ENCODE data around the gene CFL1. TPM values are rescaled to one million over a fixed set of nuclear protein-coding genes. Genes with fewer than 3 reads are reported as not detected.

CFL1 gene
- total RNA-seq (1,000 to 10,000 TPM in 1 of 5 donors, 100 to 1,000 TPM in 4; 389 to 1,430 (median 677) TPM), polyA plus RNA-seq (100 to 1,000 TPM; 534 to 874 (median 658) TPM)
- long read RNA-seq, donor 1, transcript CFL1-209 (3 exons, 647 nt), result minor isoform, 31 of 198 reads
- long read RNA-seq, donor 1, transcript CFL1-210 (2 exons, 1,509 nt), result minor isoform, 6 of 198 reads
- long read RNA-seq, donor 1, transcript CFL1-201 (4 exons, 1,234 nt), result major isoform, 160 of 198 reads
- long read RNA-seq, donor 1, partial matches to known transcripts, result 0 of 198 reads
- long read RNA-seq, donor 1, other reads (novel, unspliced or antisense), result 0 of 198 reads
- long read RNA-seq, donor 2, transcript CFL1-209 (3 exons, 647 nt), result minor isoform, 14 of 335 reads
- long read RNA-seq, donor 2, transcript CFL1-201 (4 exons, 1,234 nt), result major isoform, 290 of 335 reads
- long read RNA-seq, donor 2, transcript CFL1-210 (2 exons, 1,509 nt), result minor isoform, 10 of 335 reads
- long read RNA-seq, donor 2, partial matches to known transcripts, result 12 of 335 reads
- long read RNA-seq, donor 2, other reads (novel, unspliced or antisense), result 6 of 335 reads
- long read RNA-seq, donor 3, transcript CFL1-201 (4 exons, 1,234 nt), result major isoform, 188 of 224 reads
- long read RNA-seq, donor 3, transcript CFL1-209 (3 exons, 647 nt), result minor isoform, 11 of 224 reads
- long read RNA-seq, donor 3, partial matches to known transcripts, result 15 of 224 reads
- long read RNA-seq, donor 3, other reads (novel, unspliced or antisense), result 0 of 224 reads
- long read RNA-seq, donor 4, transcript CFL1-201 (4 exons, 1,234 nt), result major isoform, 45 of 47 reads
- long read RNA-seq, donor 4, partial matches to known transcripts, result 0 of 47 reads
- long read RNA-seq, donor 4, other reads (novel, unspliced or antisense), result 0 of 47 reads
- long read RNA-seq, donor 5, transcript CFL1-209 (3 exons, 647 nt), result minor isoform, 20 of 555 reads
- long read RNA-seq, donor 5, transcript CFL1-210 (2 exons, 1,509 nt), result minor isoform, 11 of 555 reads
- long read RNA-seq, donor 5, transcript CFL1-201 (4 exons, 1,234 nt), result major isoform, 318 of 555 reads
- long read RNA-seq, donor 5, partial matches to known transcripts, result 92 of 555 reads
- long read RNA-seq, donor 5, other reads (novel, unspliced or antisense), result 113 of 555 reads
- long read RNA-seq, donor 6, transcript CFL1-201 (4 exons, 1,234 nt), result major isoform, 511 of 591 reads
- long read RNA-seq, donor 6, transcript CFL1-209 (3 exons, 647 nt), result minor isoform, 44 of 591 reads
- long read RNA-seq, donor 6, transcript CFL1-210 (2 exons, 1,509 nt), result minor isoform, 18 of 591 reads
- long read RNA-seq, donor 6, partial matches to known transcripts, result 11 of 591 reads
- long read RNA-seq, donor 6, other reads (novel, unspliced or antisense), result 0 of 591 reads
- long read RNA-seq, donor 7, transcript CFL1-201 (4 exons, 1,234 nt), result major isoform, 467 of 537 reads
- long read RNA-seq, donor 7, transcript CFL1-210 (2 exons, 1,509 nt), result minor isoform, 16 of 537 reads
- long read RNA-seq, donor 7, transcript CFL1-209 (3 exons, 647 nt), result minor isoform, 31 of 537 reads
- long read RNA-seq, donor 7, partial matches to known transcripts, result 18 of 537 reads
- long read RNA-seq, donor 7, other reads (novel, unspliced or antisense), result 0 of 537 reads
- long read RNA-seq, donor 8, transcript CFL1-201 (4 exons, 1,234 nt), result major isoform, 247 of 258 reads
- long read RNA-seq, donor 8, transcript CFL1-209 (3 exons, 647 nt), result minor isoform, 5 of 258 reads
- long read RNA-seq, donor 8, transcript CFL1-210 (2 exons, 1,509 nt), result minor isoform, 5 of 258 reads
- long read RNA-seq, donor 8, partial matches to known transcripts, result 0 of 258 reads
- long read RNA-seq, donor 8, other reads (novel, unspliced or antisense), result 0 of 258 reads
- long read RNA-seq, donor 9, transcript CFL1-209 (3 exons, 647 nt), result minor isoform, 16 of 253 reads
- long read RNA-seq, donor 9, transcript CFL1-210 (2 exons, 1,509 nt), result minor isoform, 6 of 253 reads
- long read RNA-seq, donor 9, transcript CFL1-201 (4 exons, 1,234 nt), result major isoform, 229 of 253 reads
- long read RNA-seq, donor 9, partial matches to known transcripts, result 0 of 253 reads
- long read RNA-seq, donor 9, other reads (novel, unspliced or antisense), result 0 of 253 reads
- long read RNA-seq, donor 10, transcript CFL1-209 (3 exons, 647 nt), result minor isoform, 12 of 180 reads
- long read RNA-seq, donor 10, transcript CFL1-210 (2 exons, 1,509 nt), result minor isoform, 8 of 180 reads
- long read RNA-seq, donor 10, transcript CFL1-201 (4 exons, 1,234 nt), result major isoform, 152 of 180 reads
- long read RNA-seq, donor 10, partial matches to known transcripts, result 5 of 180 reads
- long read RNA-seq, donor 10, other reads (novel, unspliced or antisense), result 0 of 180 reads

GRCh38 chr11:65857853-65858680 is at the start of gene CFL1:
Gene CFL1 (minus strand): TSS chr11:65858180. CDS start chr11:65858099, 81 bp downstream.
- H3K9me3 ChIP-seq, result no peaks in the 10 kb centered on the region
- H3K4me1 ChIP-seq, result peaks cover 34 to 79% (median 74%) of the 10 kb centered on the region in 4 donors
- H3K27me3 ChIP-seq, result no peaks in the 10 kb centered on the region
- intact Hi-C loops (cut with DNase I; ENCODE audit: low total_unique reads), result no loop called here
- peak; percentile 99 to 100 for DNase-seq
- peak within 1 kb of the TSS; percentile 94 to 99 (median 99) for H3K4me3 ChIP-seq
- H3K27ac ChIP-seq, result peak within 1 kb of the TSS; percentile 92 to 98 (median 97)
- H3K36me3 ChIP-seq, result peaks cover 43 to 51% (median 47%) of the 10 kb centered on the region in 4 donors
- peak; percentile 89 to 100 (median 99) for TF ChIP-seq POLR2AphosphoS5 (IDR thresholded peaks at IDR 0.05)
- peak in 2 of 4 donors; percentile 90 to 95 for TF ChIP-seq POLR2A (IDR thresholded peaks at IDR 0.05)
- TF ChIP-seq, protein P1, sequence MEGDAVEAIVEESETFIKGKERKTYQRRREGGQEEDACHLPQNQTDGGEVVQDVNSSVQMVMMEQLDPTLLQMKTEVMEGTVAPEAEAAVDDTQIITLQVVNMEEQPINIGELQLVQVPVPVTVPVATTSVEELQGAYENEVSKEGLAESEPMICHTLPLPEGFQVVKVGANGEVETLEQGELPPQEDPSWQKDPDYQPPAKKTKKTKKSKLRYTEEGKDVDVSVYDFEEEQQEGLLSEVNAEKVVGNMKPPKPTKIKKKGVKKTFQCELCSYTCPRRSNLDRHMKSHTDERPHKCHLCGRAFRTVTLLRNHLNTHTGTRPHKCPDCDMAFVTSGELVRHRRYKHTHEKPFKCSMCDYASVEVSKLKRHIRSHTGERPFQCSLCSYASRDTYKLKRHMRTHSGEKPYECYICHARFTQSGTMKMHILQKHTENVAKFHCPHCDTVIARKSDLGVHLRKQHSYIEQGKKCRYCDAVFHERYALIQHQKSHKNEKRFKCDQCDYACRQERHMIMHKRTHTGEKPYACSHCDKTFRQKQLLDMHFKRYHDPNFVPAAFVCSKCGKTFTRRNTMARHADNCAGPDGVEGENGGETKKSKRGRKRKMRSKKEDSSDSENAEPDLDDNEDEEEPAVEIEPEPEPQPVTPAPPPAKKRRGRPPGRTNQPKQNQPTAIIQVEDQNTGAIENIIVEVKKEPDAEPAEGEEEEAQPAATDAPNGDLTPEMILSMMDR (IDR thresholded peaks at IDR 0.05), result no peak
- WGBS, 5 donors, result 0 to 1% (median 1%) methylated on average over 39 to 92 of the region's 92 CpGs

DNA sequence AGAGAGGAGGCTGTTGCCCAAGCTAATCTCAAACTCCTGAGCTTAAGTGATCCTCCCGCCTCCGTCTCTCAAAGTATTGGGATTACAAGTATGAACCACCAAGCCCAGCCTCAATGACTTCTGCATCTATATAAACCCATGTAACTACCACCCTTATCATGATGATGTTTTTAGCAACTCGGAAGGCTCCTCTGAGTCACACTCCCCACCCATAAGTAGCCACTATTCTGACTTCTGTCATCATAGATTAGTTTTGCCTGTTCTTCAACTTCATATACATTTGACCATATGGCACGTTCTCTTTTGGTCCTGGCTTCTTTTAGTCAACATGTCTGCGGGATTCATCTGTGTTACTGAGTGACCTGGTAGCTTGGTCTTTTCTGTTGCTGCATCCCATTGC is 48.6 kb upstream of the CFL1 start:
- no peaks in the 10 kb centered on the region for H3K36me3 ChIP-seq
- no peak for DNase-seq
- H3K27ac ChIP-seq, result no peak overlapping the region
- H3K4me3 ChIP-seq, result no peak overlapping the region
- intact Hi-C loops (cut with DNase I; ENCODE audit: low total_unique reads), result no loop called here
- no peaks in the 10 kb centered on the region for H3K9me3 ChIP-seq
- TF ChIP-seq, protein P1 (IDR thresholded peaks at IDR 0.05), result no peak
- TF ChIP-seq POLR2A (IDR thresholded peaks at IDR 0.05) (no peak), POLR2AphosphoS5 (IDR thresholded peaks at IDR 0.05) (no peak), EP300 (IDR thresholded peaks at IDR 0.05) (no peak)
- H3K27me3 ChIP-seq, result no peaks in the 10 kb centered on the region
- 76 to 84% (median 81%) methylated on average over 5 of the region's 5 CpGs for WGBS, 5 donors
- peaks cover 5 to 12% (median 6%) of the 10 kb centered on the region in 4 donors for H3K4me1 ChIP-seq

GRCh38 chr11:65903715-65904114 is 45.7 kb upstream of the CFL1 start:
- TF ChIP-seq, protein P1 (IDR thresholded peaks at IDR 0.05), result no peak
- TF ChIP-seq POLR2AphosphoS5 (IDR thresholded peaks at IDR 0.05) (no peak), EP300 (IDR thresholded peaks at IDR 0.05) (no peak), POLR2A (IDR thresholded peaks at IDR 0.05) (no peak)
- H3K4me3 ChIP-seq, result no peak overlapping the region
- intact Hi-C loops (cut with DNase I; ENCODE audit: low total_unique reads), result no loop called here
- no peaks in the 10 kb centered on the region for H3K9me3 ChIP-seq
- H3K36me3 ChIP-seq, result no peaks in the 10 kb centered on the region
- H3K27ac ChIP-seq, result no peak overlapping the region
- whole genome bisulfite sequencing, 5 donors, result 62 to 73% (median 66%) methylated on average over 8 of the region's 8 CpGs
- peaks cover 0 to 11% (median 10%) of the 10 kb centered on the region in 3 donors for H3K27me3 ChIP-seq
- peaks cover 11 to 28% (median 17%) of the 10 kb centered on the region in 4 donors for H3K4me1 ChIP-seq
- no peak for DNase-seq
